Esophagus squamous epithelium (tissue), 4 donors: ENCODE measurements around the gene PIN4.
"Not testable (repeated sequence)": the region's sequence is repeated elsewhere in the genome, so short reads cannot be mapped to it uniquely, and the experiment has no call there.

Experiments
- POLR2A ChIP-seq, 4 donors: fragments of 450-650 bp; IDR thresholded peaks; one replicate each; pipeline ENCODE4 v1.6.1; 2017; ENCODE audit warnings: antibody characterized with exemption in 4 of 4, mild to moderate bottlenecking in 4 of 4, moderate library complexity in 3 of 4
- TF ChIP-seq, protein P1 (sequence below), 6 experiments: fragments of 450-650 bp in 4 of 6; fragments of 200-600 bp in 2 of 6; sonication (generic) in 2 of 6; IDR thresholded peaks; one replicate each; pipeline ENCODE4 v1.5.1; 2016 to 2019; ENCODE audit warnings: antibody characterized with exemption in 6 of 6, mild to moderate bottlenecking in 4 of 6, moderate library complexity in 4 of 6

DNA sequence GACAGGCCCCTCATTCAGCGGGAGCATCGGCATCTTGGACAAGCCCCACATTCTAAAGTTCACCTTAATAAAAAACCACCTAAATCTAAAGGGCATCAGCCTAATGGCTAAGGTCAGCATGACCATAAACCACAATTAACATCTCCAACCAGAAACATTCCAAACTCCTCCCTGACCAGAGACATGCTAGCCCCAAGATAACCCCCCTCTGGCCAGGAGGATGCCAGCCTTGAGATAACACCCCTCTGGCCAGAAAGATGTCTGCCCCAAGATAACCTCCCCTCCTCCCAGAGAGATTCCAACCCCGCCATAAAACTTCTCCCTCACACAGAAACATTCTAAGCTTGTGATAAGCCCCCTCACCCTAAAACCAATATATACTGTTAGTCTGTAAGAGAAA lies 38.8 kb downstream of the PIN4 start:
- TF ChIP-seq, protein P1, sequence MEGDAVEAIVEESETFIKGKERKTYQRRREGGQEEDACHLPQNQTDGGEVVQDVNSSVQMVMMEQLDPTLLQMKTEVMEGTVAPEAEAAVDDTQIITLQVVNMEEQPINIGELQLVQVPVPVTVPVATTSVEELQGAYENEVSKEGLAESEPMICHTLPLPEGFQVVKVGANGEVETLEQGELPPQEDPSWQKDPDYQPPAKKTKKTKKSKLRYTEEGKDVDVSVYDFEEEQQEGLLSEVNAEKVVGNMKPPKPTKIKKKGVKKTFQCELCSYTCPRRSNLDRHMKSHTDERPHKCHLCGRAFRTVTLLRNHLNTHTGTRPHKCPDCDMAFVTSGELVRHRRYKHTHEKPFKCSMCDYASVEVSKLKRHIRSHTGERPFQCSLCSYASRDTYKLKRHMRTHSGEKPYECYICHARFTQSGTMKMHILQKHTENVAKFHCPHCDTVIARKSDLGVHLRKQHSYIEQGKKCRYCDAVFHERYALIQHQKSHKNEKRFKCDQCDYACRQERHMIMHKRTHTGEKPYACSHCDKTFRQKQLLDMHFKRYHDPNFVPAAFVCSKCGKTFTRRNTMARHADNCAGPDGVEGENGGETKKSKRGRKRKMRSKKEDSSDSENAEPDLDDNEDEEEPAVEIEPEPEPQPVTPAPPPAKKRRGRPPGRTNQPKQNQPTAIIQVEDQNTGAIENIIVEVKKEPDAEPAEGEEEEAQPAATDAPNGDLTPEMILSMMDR (IDR thresholded peaks at IDR 0.05) = not testable (repeated sequence)
- not testable (repeated sequence) for TF ChIP-seq POLR2A (IDR thresholded peaks at IDR 0.05)
